Smooth muscle cell (in vitro differentiated cells): ENCODE data around the gene LCA5. TPM values are rescaled to one million over a fixed set of nuclear protein-coding genes. Genes with fewer than 3 reads are reported as not detected.

Experiments
- DNase-seq: peaks from one replicate; lab custom pipeline; 2025; ENCODE audit not compliant: unreplicated experiment; lab: John Stamatoyannopoulos, UW
- H2AFZ ChIP-seq: fragments of 200-600 bp; sonication (generic); 2 replicates; pipeline ENCODE4 v1.6.0; 2016; ENCODE audit warnings: antibody characterized with exemption, low read depth, mild to moderate bottlenecking
- H3F3A ChIP-seq: fragments of 200-600 bp; sonication (generic); 2 replicates; pipeline ENCODE4 v1.6.0; 2017; ENCODE audit warnings: antibody characterized with exemption, low read depth
- H3K27ac ChIP-seq: fragments of 200-600 bp; sonication (generic); 2 replicates; pipeline ENCODE4 v1.5.1; 2016; ENCODE audit warnings: low read depth, mild to moderate bottlenecking
- H3K27me3 ChIP-seq: fragments of 200-600 bp; sonication (generic); 2 replicates; pipeline ENCODE4 v1.6.1; 2016; ENCODE audit warnings: low read depth, mild to moderate bottlenecking
- H3K36me3 ChIP-seq: fragments of 200-600 bp; sonication (generic); 2 replicates; pipeline ENCODE4 v1.5.1; 2016; ENCODE audit warnings: low read depth
- H3K4me1 ChIP-seq: fragments of 200-600 bp; sonication (generic); 2 replicates; pipeline ENCODE4 v1.5.1; 2016; ENCODE audit warnings: low read depth
- H3K4me2 ChIP-seq: fragments of 200-600 bp; sonication (generic); 2 replicates; pipeline ENCODE4 v1.6.0; 2016; ENCODE audit warnings: mild to moderate bottlenecking
- H3K4me3 ChIP-seq: fragments of 200-600 bp; sonication (generic); 2 replicates; pipeline ENCODE4 v1.5.1; 2016; ENCODE audit warnings: mild to moderate bottlenecking
- H3K79me2 ChIP-seq: fragments of 200-600 bp; sonication (generic); 2 replicates; pipeline ENCODE4 v1.6.0; 2016; ENCODE audit warnings: low read depth, mild to moderate bottlenecking
- H3K9ac ChIP-seq: fragments of 200-600 bp; sonication (generic); 2 replicates; pipeline ENCODE4 v1.6.0; 2016; ENCODE audit warnings: low read depth
- H3K9me3 ChIP-seq: fragments of 200-600 bp; sonication (generic); replicated peaks from 2 replicates; pipeline ENCODE4 v1.5.1; 2016; ENCODE audit warnings: low read depth
- H4K20me1 ChIP-seq: fragments of 200-600 bp; sonication (generic); 2 replicates; pipeline ENCODE4 v1.6.0; 2016; ENCODE audit warnings: low read depth
- CTCF ChIP-seq: fragments of 200-600 bp; sonication (generic); IDR thresholded peaks from 2 replicates; pipeline ENCODE4 v1.5.1; 2017; ENCODE audit warnings: borderline replicate concordance, mild to moderate bottlenecking, antibody characterized with exemption; ENCODE audit not compliant: insufficient read depth, poor library complexity, severe bottlenecking
- WGBS: methylation state at CpG from one replicate; pipeline ENCODE4 v1.1.7; 2016; ENCODE audit warnings: low lambda C conversion rate; 5-methylcytosine and 5-hydroxymethylcytosine counted together
- polyA plus RNA-seq: library from polyadenylated mRNA; unstranded; fragments of >200 nt; fragmentation: Nextera tagmentation; extraction: Ambion mirVana; gene quantifications from 2 replicates; pipeline ENCODE4 v1.2.1, GENCODE V29; 2016
- total RNA-seq: library from RNA; depleted of rRNA; stranded (reverse); fragments of >200 nt; gene quantifications from 2 replicates; pipeline ENCODE4 v1.2.3, GENCODE V29; 2014

Gene LCA5
- total and polyA plus RNA-seq, 2 experiments from 2014 or later, result 3.0 to 8.9 TPM

- Histone ChIP-seq H3K27me3 (no peaks in the 10 kb centered on the region), H3K27ac (no peak overlapping the region), H3K36me3 (no peaks in the 10 kb centered on the region), H2AFZ (no peak overlapping the region), H4K20me1 (no peaks in the 10 kb centered on the region), H3K4me3 (no peak overlapping the region), H3K79me2 (no peaks in the 10 kb centered on the region), H3K9ac (no peak overlapping the region), H3K9me3 (no peaks in the 10 kb centered on the region), H3K4me1 (no peaks in the 10 kb centered on the region), H3F3A (no peaks in the 10 kb centered on the region), H3K4me2 (no peak overlapping the region)
- no peak for TF ChIP-seq CTCF
- no peak for DNase-seq
- WGBS, result 85% methylated on average over 10 of the region's 10 CpGs
These were observed 42.0 kb downstream of the LCA5 start for GRCh38 chr6:79495246-79495645.

GRCh38 chr6:79494841-79495240, 42.4 kb downstream of the LCA5 start:
- H2AFZ ChIP-seq, result no peak overlapping the region
- no peaks in the 10 kb centered on the region for H3F3A ChIP-seq
- no peak overlapping the region for H3K4me3 ChIP-seq
- H3K36me3 ChIP-seq, result no peaks in the 10 kb centered on the region
- no peaks in the 10 kb centered on the region for H3K27me3 ChIP-seq
- no peaks in the 10 kb centered on the region for H3K79me2 ChIP-seq
- no peak overlapping the region for H3K9ac ChIP-seq
- H3K27ac ChIP-seq, result no peak overlapping the region
- no peak for DNase-seq
- no peaks in the 10 kb centered on the region for H3K4me1 ChIP-seq
- TF ChIP-seq CTCF, result no peak
- no peaks in the 10 kb centered on the region for H3K9me3 ChIP-seq
- 48% methylated on average over 5 of the region's 5 CpGs for WGBS
- no peak overlapping the region for H3K4me2 ChIP-seq
- no peaks in the 10 kb centered on the region for H4K20me1 ChIP-seq

GRCh38 chr6:79470728-79471127, 66.5 kb downstream of the LCA5 start:
- no peak for DNase-seq
- Histone ChIP-seq H2AFZ (no peak overlapping the region), H3K4me3 (no peak overlapping the region)

More at GRCh38 chr6:79470728-79471127, 66.5 kb downstream of the LCA5 start:
- H3K9ac ChIP-seq, result no peak overlapping the region
- H3K4me1 ChIP-seq, result no peaks in the 10 kb centered on the region
- no peaks in the 10 kb centered on the region for H3K9me3 ChIP-seq
- no peaks in the 10 kb centered on the region for H3K79me2 ChIP-seq
- H3K36me3 ChIP-seq, result no peaks in the 10 kb centered on the region
- H3K27me3 ChIP-seq, result no peaks in the 10 kb centered on the region
- no peak overlapping the region for H3K4me2 ChIP-seq
- H4K20me1 ChIP-seq, result no peaks in the 10 kb centered on the region
- H3F3A ChIP-seq, result no peaks in the 10 kb centered on the region
- no peak overlapping the region for H3K27ac ChIP-seq
- no peak for TF ChIP-seq CTCF
